ENCODE results near the gene SDHAF2.
"Not testable (repeated sequence)": the region's sequence is repeated elsewhere in the genome, so short reads cannot be mapped to it uniquely, and the experiment has no call there.

Gene SDHAF2

DNA sequence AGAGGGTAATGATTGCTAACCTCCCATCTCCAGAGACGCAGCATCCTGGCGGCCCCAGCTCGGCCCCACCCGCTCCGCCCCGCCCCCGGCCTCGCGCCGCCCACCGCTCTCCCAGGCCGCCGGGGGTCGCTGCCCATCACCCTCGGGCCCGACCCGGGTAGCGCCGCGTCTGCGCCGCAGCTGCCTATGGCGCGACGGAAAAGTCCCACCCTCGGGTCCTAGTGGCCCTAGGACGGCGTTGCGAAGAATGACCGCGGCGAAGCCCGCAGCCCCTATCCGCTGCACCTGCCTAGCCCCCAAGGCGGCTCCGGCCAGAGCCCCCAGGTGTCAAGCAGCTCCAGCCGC is 606 bp upstream of the SDHAF2 start:
- no peak for DNase-seq

DNA sequence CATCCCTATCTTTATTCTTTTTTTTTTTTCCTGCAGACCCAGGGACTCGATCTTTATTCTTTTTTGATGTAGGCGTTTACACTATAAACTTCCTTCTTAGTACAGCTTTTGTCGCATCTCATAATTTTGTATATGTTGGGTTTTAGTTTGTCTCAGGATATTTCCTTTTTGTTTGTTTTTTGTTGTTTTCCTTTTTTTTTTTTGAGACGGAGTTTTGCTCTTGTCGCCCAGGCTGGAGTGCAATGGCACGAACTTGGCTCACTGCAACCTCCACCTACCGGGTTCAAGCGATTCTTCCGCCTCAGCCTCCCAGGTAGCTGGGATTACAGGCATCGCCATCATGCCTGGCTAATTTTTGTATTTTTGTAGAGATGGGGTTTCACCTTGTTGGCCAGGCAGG is 915 bp downstream of the SDHAF2 start:
- not testable (repeated sequence) for DNase-seq

DNA sequence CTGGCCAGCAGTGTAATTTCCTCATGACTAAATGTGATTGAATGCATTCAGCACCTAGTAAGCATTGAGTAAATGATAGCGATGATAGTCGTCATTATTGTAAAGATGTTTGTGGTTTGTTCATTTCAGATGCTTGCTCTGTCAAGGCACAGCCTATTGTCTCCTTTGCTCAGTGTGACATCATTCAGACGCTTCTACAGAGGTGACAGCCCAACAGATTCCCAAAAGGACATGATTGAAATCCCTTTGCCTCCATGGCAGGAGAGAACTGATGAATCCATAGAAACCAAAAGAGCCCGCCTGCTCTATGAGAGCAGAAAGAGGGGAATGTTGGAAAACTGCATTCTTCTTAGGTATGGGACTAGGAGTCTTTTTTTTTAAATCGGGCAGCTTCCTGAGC is 7.6 kb downstream of the SDHAF2 start:
- DNase-seq, result no peak

DNA sequence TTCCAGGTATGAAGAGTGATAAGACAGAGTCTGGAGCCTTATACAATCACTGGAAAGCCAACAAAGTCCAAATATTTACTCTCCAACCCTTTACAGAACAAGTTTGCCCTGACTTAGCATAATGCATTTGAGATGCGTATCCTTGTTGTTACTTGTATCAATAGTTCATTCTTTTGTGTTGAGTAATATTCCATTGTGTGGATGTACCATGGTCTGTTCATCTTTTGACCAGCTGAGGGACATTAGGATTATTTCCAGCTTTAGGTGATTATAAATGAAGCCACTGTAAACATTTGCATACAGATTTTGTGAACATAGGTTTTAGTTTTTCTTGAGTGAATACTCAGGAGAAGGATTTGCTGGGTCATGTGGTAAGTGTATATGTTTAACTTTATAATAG is 9.7 kb downstream of the SDHAF2 start:
- DNase-seq, result no peak

DNA sequence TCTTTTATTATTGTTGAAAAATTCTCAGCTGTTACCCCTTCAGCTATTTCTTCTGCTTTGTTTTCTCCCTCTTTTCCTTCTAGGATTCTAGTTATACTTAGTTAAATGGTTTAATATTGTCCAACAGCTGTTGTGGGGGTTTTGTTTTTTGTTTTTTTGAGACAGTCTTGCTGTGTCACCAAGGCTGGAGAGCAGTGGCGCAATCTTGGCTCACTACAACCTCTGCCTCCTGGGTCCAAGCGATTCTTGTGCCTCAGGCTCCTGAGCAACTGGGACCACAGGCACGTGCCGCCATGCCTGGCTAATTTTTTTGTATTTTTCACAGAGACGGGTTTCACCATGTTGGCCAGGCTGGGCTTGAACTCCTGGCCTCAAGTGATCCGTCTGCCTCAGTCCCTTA is 12.7 kb downstream of the SDHAF2 start:
- DNase-seq, result no peak

DNA sequence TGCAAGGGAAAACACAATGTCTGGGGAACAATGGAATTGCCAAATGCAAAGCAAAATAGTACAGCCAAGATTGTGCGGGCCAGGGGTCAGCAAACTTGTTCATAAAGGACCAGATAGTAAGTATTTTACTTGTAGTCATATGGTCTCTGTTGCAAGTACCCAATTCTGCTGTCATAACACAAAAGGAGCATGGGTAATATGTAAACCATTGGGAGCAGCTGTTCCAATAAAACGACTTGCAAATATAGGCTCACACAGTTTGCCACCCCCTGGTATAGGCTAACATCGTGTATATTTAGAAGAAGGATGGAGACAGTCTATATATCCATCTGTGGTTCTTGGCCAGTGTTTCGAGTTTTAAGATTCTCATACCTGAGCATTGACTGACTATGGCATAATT is 15.6 kb downstream of the SDHAF2 start:
- no peak for DNase-seq

DNA sequence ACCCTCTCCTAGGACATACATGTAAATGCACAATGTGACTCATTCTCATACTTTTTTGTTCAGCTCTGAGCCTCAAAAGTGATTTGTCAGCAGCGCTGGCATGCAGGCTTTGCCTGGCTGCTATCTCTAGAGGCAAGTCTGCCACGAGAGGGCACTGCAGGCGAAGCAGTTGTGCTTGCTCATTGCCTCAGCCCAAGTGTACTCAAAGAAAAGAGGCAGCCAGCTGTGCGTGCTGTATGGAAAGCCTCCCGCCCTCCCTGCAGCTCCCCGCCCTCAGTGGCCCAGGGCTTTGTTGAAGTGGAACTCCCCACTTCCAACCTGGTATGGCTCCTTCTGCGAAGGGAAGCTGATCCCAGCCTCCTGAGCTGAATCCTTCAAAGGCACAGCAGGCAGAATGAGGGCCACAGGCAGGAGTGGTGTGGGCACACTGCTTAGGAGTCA is 16.3 kb downstream of the SDHAF2 start:
- peak; percentile 67 for DNase-seq

DNA sequence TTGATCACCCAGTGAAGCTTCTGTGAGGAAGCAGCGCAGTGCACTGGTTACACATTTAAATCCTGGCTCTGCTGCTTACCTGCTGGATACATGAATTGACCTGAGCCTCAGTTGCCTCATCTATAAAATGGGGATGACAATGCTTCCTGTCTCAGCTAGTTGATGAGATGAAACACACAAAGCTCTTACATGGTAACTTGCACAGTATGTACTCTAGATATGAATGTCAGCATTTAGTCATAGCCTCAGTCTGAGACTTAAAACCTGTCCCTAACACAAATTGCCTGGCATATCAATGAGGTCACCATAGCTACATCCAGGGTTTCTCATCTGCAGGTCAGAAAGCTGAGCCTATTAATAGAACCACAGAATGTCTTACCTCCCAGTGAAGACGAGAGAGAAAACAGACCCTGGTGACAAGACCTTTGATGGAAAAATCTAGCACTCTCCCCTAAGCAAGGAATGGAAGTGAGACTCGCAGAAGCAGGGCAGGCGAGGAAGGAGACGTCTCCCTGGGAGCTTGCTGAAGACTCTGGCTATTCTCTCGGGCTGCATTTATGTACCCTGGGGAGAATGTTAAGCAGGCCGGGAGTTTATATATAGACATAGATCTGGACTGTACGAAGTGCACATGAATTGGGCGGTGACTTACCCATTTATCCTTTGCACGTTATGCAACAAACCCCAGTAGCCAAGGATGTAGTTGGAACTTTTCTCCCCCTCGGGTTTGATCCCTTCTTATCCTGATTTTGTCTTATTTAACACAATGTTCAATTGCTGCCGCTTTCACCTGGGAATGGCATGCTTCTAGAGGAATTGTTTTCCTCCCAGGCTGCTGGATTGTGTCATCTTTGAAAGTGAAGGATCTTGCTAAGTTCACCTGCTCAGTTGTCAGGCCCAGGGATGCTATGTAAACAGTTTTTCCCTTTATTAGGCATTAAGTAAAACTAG is 18.0 kb downstream of the SDHAF2 start:
- no peak for DNase-seq

DNA sequence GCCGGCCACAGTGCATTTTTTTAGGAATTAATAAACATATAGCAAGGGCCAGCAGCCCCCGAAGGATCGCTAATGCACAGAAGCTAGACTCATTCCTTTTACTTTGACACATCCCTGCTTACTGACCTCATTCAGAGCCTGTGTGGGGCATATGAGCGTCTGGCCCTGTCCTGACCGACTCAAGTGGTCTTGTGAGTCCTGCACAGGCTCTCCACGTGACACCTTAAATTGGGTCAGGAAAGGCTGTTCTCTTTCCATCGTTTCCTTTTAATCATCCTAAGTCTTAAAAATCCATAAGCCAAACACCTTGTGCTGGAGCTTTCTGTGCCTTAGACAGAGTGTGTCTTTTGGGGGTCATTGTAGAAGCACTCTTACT is 18.6 kb downstream of the SDHAF2 start:
- no peak for DNase-seq

DNA sequence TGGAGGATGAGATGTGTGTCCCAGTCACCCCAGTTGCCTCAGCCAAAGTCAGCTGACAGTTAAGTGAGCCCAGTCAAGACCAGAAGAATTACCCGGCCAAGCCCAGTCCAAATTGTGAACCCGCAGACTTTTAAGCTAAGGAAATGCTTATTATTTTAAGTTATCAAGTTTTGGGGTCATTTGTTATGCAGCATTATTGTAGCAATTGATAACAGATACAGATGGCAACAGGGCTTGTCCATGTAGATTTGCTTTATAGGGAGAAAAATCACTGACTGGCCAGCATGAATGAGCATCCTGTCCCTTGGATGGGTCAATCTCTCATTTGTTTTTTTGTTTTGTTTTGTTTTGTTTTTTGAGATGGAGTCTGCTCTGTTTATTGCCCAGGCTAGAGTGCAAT is 22.9 kb downstream of the SDHAF2 start:
- DNase-seq, result no peak

DNA sequence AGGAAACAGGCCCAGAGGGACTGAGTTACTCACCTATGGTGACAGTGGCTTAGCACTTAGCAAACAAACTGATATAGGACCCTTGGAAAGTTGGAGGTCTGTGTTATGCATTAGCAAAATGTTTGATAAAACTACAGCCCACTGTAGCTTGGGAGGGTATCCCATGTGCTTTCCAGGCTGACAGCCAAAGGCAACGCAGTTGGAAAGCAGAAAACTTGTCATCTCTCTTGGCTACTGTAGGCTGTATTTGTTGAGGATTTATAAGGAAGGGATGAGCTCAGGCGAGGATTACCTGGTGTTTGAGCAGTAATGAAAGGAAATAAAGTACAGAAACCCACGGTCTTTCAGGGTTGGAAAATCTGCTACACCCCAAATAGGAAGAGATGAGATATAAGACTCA is 23.8 kb downstream of the SDHAF2 start:
- no peak for DNase-seq

DNA sequence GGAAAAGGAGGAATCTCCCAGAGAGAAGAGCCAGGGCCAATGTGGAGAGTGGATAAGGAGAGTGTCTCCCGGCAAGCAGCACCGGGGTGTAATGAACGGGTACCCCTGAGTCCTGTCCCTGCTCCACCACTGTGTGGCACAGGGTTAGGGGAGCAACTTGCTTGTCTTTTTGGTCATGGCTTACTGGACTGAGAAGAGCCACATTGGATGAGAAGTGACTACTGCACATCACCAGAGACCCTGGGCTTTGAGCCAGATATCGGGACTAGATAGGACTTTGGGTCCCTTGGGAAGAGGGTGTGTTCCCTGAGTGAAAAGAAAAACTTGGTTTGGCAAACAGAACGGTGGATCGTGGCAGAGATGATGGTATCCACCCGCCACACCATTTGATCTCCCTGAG is 24.6 kb downstream of the SDHAF2 start:
- no peak for DNase-seq

DNA sequence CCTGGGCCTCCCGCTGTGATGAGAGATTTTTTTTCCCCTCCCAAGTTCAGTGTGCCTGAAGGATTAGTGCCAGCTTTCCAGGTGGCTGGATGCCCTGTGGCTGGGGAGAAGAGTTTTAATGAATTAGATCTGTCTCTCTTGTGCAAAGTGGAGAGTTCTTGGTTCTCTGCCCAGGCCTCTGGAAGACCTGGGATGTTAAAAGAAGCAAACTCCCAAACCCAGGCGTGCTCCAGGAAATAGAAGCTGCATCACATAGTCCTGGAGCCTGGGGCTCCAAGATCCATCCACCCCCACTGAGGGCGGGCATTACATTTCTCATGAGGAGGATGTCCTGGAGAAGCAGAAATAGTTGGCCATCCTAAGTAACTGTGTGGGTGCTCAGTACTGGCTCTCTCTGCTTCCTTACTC is 30.6 kb downstream of the SDHAF2 start:
- peak; percentile 31 for DNase-seq

DNA sequence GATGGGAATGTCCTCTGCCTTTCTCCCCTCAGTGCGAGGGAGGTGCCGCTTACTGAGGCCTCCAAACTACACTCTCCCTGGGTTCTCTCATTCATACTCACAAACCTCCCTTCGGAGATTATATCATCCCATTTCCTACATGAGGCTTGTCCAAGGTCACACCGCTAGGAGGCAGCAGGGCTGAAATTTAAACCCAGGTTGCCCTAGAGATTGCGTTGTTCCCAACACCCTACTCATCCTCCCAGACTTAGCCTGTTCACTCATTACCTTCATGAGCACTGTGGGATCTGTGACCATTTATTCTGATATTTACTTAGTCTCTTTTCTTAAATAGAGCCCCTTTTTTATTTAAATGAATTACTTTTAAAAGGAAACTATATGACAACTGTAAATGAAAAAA is 31.1 kb downstream of the SDHAF2 start:
- no peak for DNase-seq

DNA sequence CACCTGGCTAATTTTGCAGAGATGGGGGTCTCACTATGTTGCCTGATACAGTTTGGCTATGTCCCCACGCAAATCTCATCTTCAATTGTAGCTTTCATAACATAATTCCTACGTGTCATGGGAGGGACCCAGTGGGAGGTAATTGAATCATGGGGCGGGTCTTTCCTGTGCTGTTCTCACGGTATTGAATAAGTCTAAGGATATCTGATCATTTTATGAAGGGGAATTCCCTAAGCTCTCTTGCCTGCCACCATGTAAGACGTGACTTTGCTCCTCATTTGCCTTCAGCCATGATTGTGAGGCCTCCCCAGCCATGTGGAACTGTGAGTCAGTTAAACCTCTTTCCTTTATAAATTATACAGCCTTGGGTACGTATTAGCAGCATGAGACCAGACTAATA is 37.7 kb downstream of the SDHAF2 start:
- not testable (repeated sequence) for DNase-seq

DNA sequence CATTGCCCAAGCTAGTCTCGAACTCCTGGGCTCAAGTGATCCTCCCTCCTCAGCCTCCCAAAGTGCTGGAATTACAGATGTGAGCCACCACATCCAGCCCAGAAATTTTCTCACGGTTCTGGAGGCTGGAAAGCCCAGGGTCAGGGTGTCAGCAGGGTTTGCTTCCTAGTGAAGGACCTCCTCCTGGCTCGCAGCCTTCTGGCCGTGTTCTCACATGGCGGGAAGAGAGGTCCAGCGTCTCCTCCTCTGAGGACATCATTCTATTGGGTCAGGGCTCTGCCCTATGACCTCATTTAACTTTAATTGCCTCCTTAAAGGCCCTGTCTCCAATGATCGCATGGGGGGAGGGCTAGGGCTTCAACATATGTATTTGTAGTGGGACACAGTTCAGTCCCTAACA is 38.1 kb downstream of the SDHAF2 start:
- DNase-seq, result no peak

DNA sequence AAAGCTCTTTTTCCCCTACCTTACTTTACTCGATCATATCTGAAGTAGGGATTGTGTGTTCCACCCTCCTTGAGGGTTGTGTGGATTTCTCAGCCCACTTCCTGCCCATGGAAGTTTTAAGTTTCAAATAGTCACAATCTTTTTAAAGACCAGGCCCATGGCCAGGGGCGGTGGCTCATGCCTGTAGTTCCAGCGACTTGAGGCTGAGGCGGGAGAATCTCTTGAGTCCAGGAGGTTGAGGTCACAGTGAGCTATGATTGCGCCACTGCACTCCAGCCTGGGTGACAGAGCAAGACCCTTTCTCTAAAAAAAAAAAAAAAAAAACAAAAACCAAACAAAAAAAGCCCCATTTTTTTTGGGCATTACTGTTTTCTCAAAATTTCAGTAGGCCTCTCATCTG is 42.4 kb downstream of the SDHAF2 start:
- no peak for DNase-seq

DNA sequence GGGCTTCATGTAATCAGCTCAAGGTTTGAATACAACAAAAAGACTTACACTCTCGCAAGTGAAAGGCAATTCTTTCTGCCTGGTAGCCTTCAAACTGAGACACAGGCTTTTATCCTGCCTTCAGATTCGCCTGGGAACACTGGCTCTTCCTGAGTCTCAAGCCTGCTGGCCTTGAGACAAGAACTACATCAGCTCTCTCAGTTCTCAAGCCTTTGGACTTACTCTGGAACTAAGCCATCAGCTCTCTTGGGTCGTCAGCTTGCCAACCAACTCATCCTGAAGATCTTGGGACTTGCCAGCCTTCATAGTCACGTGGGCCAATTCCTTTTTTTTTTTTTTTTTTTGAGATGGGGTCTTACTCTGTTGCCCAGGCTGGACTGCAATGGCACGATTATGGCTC is 42.9 kb downstream of the SDHAF2 start:
- no peak for DNase-seq

DNA sequence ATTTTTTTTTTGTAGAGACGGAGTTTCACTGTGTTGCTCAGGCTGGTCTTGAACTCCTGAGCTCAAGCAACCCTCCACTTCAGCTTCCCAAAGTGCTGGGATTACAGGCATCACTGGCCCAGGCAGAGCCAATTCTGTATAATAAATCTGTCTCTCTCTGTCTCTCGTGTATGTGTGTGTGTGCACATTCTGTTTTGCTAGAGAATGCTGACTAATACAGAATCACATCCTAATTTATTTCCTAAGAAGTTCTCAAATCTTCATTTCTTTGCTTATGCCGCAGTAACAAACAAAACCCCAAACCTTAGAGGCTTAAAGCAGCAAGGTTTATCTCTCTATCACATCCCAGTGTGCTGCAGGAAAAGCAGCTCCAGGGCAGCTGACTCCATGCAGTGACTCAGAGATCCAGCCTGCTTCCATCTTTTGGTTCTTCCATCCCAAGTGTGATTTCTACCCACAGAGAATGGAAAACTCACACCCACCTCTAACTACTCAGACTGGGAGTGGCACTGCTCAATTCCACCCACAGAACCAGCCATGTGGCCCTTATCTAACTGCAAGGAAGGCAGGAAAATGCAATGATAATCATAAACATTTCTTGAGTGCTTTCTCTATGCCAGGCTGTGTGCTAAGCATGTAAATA is 43.6 kb downstream of the SDHAF2 start:
- no peak for DNase-seq

DNA sequence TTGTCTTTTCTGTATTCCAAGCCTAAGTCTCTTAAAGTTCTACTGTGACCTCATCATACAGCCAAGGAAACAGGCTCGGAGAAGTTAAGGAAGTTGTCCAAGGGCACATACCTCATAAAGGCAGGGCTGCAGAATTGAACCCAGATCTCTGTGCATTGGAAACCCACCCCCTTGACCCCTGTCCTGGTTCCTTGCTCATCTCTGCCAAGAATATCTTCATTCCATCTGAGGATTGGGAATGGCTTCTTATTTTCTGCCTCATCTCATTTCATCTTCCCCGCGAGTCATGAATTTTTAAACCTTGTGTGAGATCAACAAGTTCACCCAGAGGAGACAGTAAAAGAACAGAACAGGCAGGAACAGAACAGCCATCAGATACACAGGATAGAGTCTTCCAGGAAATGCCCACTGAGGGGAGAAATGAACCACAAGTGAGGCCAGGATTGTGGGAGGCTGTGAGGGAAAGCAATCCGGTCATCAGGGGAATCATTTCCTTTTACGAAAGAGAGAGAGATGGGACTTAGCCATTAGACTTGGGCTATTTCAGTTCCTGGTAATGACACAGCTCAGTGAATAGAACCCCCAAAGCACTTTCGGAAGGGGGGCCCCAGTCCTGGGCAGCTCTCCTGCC is 44.2 kb downstream of the SDHAF2 start:
- no peak for DNase-seq

DNA sequence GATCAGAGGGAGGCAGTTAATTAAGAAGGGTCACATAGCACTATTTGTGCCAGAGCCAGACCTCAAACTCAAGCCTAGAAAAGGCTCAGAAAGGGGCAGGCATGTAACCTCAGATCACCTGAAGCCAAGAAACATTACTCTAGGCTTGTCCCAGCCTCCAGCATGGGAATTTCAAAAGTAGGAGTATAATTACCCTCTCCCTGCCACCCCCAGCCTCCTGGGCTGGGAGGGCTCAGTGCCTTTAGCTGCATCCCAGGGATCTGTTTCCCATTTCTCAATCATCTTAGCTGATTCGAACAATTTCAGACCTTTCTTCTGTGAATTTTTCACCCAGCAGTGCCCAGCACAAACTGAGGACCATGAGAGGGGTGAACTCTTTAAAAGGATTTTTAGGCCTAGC is 45.5 kb downstream of the SDHAF2 start:
- no peak for DNase-seq

DNA sequence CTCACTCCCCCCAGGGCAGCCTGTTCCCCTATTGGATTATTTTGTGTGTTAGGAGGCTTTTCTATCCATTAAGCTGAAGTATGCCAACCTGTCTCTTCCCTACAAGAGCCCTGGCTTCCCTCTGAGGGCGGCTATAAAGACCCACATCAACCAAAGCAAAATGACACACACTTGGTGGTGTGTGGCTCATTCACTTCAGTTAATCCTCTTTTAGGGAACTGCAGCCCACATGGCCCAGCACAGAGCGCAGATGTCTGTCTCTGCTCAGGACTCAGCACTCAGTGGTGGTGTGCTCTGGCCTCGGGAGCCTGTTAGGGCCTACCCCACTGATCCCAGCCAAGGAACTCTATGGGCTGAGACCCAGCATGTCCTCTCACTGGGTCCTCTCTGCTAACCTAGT is 46.4 kb downstream of the SDHAF2 start:
- DNase-seq, result no peak

DNA sequence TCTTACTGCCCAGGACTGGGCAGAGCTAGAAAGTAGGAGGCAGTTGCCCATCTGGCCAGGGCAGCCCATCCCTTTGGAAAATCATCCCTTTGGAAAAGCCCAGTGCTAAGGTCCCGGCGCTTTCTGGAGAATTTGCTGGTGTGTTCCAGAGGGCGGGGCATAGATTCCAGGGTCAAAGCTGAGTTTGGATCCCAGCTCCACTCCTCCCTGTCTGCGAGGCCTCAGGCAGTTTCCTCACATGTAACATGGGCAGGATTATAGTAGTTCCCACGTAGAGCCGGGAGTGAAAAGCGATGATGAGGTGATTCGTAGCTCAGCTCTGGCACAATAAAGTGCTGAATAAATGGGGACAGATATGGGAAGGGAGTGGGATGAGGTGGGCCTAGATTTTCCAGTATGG is 47.2 kb downstream of the SDHAF2 start:
- no peak for DNase-seq

DNA sequence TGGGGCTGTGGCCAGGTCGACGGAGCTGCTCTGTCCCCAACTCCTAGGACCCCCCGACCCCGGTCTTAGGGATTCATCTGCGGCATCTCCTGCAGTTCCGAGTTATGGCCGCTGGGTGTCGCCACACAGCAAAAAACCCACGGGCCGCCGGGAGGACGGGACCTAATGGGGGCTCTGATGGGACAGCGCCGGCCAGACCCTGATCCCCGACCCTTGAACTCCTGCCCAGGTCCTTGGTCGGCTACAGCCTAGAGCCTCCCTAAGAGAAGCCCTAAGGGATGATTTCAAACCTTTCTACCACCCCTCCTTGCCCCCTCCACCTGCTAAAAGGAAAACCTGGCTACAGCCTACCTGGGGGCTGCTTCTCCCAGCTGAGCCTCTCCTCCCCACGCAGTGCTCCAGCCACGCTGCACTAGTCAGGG is 47.8 kb downstream of the SDHAF2 start:
- no peak for DNase-seq
